ENCODE results near the gene DNAH7. TPM values are rescaled to one million over a fixed set of nuclear protein-coding genes. Genes with fewer than 3 reads are reported as not detected.

Gene DNAH7
- total and polyA plus RNA-seq, 2 of the 8 experiments (the other 6 are each of a cell fraction or from before 2014, with no cell fraction given), result 0.07 to 0.08 TPM

DNA sequence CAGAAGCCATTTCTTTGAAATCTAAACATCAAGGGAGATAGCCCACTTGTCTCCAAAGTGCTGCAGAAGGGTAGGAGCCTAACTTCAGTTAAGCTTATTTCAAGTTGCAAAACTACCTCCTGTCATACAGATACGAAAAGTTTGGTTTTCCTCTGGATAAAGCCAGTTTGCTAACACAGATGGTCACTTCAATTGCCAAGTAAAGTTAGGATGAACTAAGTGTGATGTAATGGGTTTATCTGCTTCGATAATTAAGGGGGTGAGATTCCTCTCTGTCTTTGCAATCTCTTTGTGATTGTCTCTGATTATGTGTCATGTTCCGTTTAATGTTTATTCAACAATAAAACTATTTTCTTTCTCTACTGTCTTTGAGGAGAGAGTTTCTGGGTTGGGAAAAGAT lies 255.2 kb downstream of the DNAH7 start:
- H3K23me2 ChIP-seq (ENCODE audit: low read depth, low read length), result no peaks in the 10 kb centered on the region
- peaks cover 0 to 3% (median 0%) of the 10 kb centered on the region in 4 experiments; a peak in 1 of 7 replicates for H3K4me1 ChIP-seq (replicated peaks in 1 of 4; ENCODE audit: control insufficient read depth in 3 of 4, insufficient read depth in 4 of 4, low read length in 3 of 4)
- H3K79me2 ChIP-seq (ENCODE audit: control insufficient read depth in 1 of 2, insufficient read depth in 2 of 2, low read length in 2 of 2), result no peaks in the 10 kb centered on the region
- TF ChIP-seq, protein P1, sequence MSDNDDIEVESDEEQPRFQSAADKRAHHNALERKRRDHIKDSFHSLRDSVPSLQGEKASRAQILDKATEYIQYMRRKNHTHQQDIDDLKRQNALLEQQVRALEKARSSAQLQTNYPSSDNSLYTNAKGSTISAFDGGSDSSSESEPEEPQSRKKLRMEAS (IDR thresholded peaks at IDR 0.05), result no peak
- TF ChIP-seq, protein P2, sequence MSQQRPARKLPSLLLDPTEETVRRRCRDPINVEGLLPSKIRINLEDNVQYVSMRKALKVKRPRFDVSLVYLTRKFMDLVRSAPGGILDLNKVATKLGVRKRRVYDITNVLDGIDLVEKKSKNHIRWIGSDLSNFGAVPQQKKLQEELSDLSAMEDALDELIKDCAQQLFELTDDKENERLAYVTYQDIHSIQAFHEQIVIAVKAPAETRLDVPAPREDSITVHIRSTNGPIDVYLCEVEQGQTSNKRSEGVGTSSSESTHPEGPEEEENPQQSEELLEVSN (IDR thresholded peaks at IDR 0.05), result no peak
- TF ChIP-seq EP300 (IDR thresholded peaks at IDR 0.05; ENCODE audit: borderline replicate concordance in 1 of 2, low read depth in 2 of 2, low read length in 2 of 2), result no peak
- TF ChIP-seq, protein P3, sequence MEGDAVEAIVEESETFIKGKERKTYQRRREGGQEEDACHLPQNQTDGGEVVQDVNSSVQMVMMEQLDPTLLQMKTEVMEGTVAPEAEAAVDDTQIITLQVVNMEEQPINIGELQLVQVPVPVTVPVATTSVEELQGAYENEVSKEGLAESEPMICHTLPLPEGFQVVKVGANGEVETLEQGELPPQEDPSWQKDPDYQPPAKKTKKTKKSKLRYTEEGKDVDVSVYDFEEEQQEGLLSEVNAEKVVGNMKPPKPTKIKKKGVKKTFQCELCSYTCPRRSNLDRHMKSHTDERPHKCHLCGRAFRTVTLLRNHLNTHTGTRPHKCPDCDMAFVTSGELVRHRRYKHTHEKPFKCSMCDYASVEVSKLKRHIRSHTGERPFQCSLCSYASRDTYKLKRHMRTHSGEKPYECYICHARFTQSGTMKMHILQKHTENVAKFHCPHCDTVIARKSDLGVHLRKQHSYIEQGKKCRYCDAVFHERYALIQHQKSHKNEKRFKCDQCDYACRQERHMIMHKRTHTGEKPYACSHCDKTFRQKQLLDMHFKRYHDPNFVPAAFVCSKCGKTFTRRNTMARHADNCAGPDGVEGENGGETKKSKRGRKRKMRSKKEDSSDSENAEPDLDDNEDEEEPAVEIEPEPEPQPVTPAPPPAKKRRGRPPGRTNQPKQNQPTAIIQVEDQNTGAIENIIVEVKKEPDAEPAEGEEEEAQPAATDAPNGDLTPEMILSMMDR (IDR thresholded peaks at IDR 0.05; ENCODE audit: control extremely low read depth in 1 of 3, insufficient read depth in 1 of 3, low read depth in 1 of 3, low read length in 3 of 3), result no peak
- no peak for TF ChIP-seq CTBP2 (IDR thresholded peaks at IDR 0.05; ENCODE audit: borderline replicate concordance, insufficient read depth, insufficient read length, low read length)
- no peak for TF ChIP-seq TAF1 (IDR thresholded peaks at IDR 0.05; ENCODE audit: low read depth, low read length)
- TF ChIP-seq SRF (IDR thresholded peaks at IDR 0.05; ENCODE audit: low read depth, low read length), result no peak
- no peak for TF ChIP-seq CEBPB (IDR thresholded peaks at IDR 0.05; ENCODE audit: low read depth, low read length)
- no peak for TF ChIP-seq BACH1 (IDR thresholded peaks at IDR 0.05; ENCODE audit: low read length)
- TF ChIP-seq SP1 (IDR thresholded peaks at IDR 0.05; ENCODE audit: low read depth, low read length), result no peak
- TF ChIP-seq KDM1A (IDR thresholded peaks at IDR 0.05; ENCODE audit: borderline replicate concordance, low read length), result no peak
- no peak overlapping the region for H3K4me3 ChIP-seq (ENCODE audit: extremely low read depth in 1 of 4, insufficient read depth in 2 of 4, low read depth in 3 of 4, low read length in 4 of 4)
- H3K9ac ChIP-seq (replicated peaks in 1 of 4; ENCODE audit: extremely low read depth in 1 of 4, low read depth in 3 of 4, low read length in 3 of 4), result no peak overlapping the region
- H4K20me1 ChIP-seq (replicated peaks in 1 of 2; ENCODE audit: control insufficient read depth in 1 of 2, insufficient read depth in 2 of 2, low read length in 2 of 2), result no peaks in the 10 kb centered on the region
- no peak overlapping the region for H3K4me2 ChIP-seq (ENCODE audit: insufficient read depth in 1 of 2, low read depth in 2 of 2, low read length in 2 of 2)
- FAIRE-seq (no peak), DNase-seq (ENCODE audit: low read depth in 1 of 2, low spot score in 2 of 2) (no peak)
- H3K4ac ChIP-seq (replicated peaks; ENCODE audit: insufficient read length, low read depth, low read length), result no peak overlapping the region
- no peaks in the 10 kb centered on the region for H3K27me3 ChIP-seq (replicated peaks in 1 of 4; ENCODE audit: control insufficient read depth in 3 of 4, extremely low read depth in 1 of 4, insufficient read depth in 3 of 4, low read length in 3 of 4)
- no peaks in the 10 kb centered on the region for H3K79me1 ChIP-seq (ENCODE audit: low read depth, low read length)
- no peak overlapping the region for H3K56ac ChIP-seq (replicated peaks; ENCODE audit: insufficient read length, low read depth, low read length)
- no peak overlapping the region for H2BK20ac ChIP-seq (ENCODE audit: low read length)
- no peak overlapping the region for H2BK120ac ChIP-seq (replicated peaks; ENCODE audit: low read depth, low read length)
- no peak overlapping the region for H3K23ac ChIP-seq (ENCODE audit: insufficient read length)
- H3K14ac ChIP-seq (ENCODE audit: insufficient read length), result no peak overlapping the region
- CTCF ChIA-PET (ENCODE audit: partially characterized antibody), result interaction anchor here (0.6 to 1.0 kb wide), 2 partner anchors 20 to 45 kb away, joined by 3 read pairs; no protein-coding TSS in a partner anchor
- H3K36me3 ChIP-seq (ENCODE audit: control insufficient read depth in 2 of 4, insufficient read depth in 4 of 4, low read length in 3 of 4), result no peaks in the 10 kb centered on the region
- no peak overlapping the region for H2BK5ac ChIP-seq (ENCODE audit: low read depth, low read length)
- H2BK15ac ChIP-seq (ENCODE audit: low read length), result no peak overlapping the region
- H2AFZ ChIP-seq (ENCODE audit: low read length), result no peak overlapping the region
- H2AK5ac ChIP-seq (ENCODE audit: low read depth, low read length), result no peak overlapping the region
- H3K18ac ChIP-seq (ENCODE audit: extremely low read depth, low read length), result no peak overlapping the region
- no peak overlapping the region for H4K5ac ChIP-seq (ENCODE audit: insufficient read length, low read depth, low read length)
- H4K91ac ChIP-seq (replicated peaks; ENCODE audit: insufficient read length, low read length), result no peak overlapping the region
- POLR2A ChIA-PET (ENCODE audit: partially characterized antibody), result no interaction called here
- no peaks in the 10 kb centered on the region for H3K9me3 ChIP-seq (ENCODE audit: insufficient read depth in 2 of 2, low read depth in 1 of 2, low read length in 1 of 2)
- WGBS, 2 experiments (ENCODE audit: extremely low coverage in 1 of 2, insufficient coverage in 1 of 2, insufficient read length in 1 of 2, insufficient replicate concordance in 2 of 2, low coverage in 1 of 2, low lambda C conversion rate in 2 of 2, missing lambda C conversion rate in 1 of 2), result 89% methylated on average over 3 of the region's 3 CpGs; no CpG with 5 or more reads in 1 of the 2 experiments
- H3K27ac ChIP-seq (ENCODE audit: low read depth, low read length), result no peak overlapping the region
- no peak overlapping the region for H2BK12ac ChIP-seq (ENCODE audit: low read depth, low read length)
- H4K8ac ChIP-seq (ENCODE audit: extremely low read depth, insufficient read depth, low read length), result no peak overlapping the region
